Stimulated activated CD4-positive, alpha-beta T cell treated with anti-CD3 and anti-CD28 coated beads, TNF-alpha, amount 100 ng/mL, for 48 hours (primary cell): ENCODE data around the gene HLA-DRB1.
"Not testable (repeated sequence)": the region's sequence is repeated elsewhere in the genome, so short reads cannot be mapped to it uniquely, and the experiment has no call there.

ENCODE experiments used
- DNase-seq, 3 donors: peaks; one replicate each; pipeline ENCODE4 v3.0.0-alpha.2; 2020; ENCODE audit warnings: low read depth in 3 of 3

The HLA-DRB1 gene

GRCh38 chr6:32562940-32563339, 26.7 kb downstream of the HLA-DRB1 start:
- DNase-seq = no peak

- no peak for DNase-seq
Observed at GRCh38 chr6:32559747-32560146, 29.9 kb downstream of the HLA-DRB1 start.

GRCh38 chr6:32558426-32559057, 31.1 kb downstream of the HLA-DRB1 start:
- DNase-seq = no peak

GRCh38 chr6:32554116-32554965, 35.3 kb downstream of the HLA-DRB1 start:
- no peak for DNase-seq

GRCh38 chr6:32553037-32553742, 36.5 kb downstream of the HLA-DRB1 start:
- DNase-seq = no peak

DNA sequence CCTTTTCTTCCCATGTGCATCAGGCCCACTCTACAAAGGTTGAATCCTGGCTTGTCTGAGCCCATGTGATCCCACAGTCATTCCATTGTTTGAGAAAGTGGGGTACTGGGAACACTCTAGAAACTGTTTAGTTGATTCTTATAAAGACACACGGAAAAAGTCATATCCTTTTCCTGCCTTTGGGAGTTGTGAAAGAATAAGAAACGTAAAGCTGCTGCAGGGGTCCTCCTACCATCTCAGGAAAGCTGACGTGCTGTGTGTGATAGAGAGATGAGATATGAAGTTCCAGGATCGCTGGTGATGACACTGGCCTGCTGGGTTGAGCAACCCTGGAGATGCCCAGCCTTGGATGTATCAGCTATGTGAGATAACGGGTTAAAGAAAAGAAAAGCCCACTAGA, 38.2 kb downstream of the HLA-DRB1 start:
- DNase-seq = no peak

DNA sequence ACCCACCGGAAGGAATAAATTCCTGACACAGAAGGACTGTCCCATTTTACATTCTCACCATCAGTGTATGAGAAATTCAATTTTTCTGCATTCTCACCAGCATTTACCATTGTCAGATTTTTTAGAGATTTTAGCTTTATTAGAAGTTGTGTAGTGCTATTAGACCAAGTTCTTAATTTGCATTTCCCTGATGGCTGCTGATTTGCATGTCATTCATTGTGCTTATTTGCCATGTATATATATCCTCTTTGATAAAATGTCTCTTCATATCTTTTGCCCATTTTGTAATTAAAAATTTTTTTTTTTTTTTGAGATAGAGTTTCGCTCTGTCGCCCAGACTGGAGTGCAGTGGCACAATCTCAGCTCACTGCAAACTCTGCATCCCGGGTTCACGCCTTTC, 49.8 kb downstream of the HLA-DRB1 start:
- no peak for DNase-seq

- DNase-seq = not testable (repeated sequence)
Observed at GRCh38 chr6:32530431-32530793, 59.2 kb downstream of the HLA-DRB1 start.

DNA sequence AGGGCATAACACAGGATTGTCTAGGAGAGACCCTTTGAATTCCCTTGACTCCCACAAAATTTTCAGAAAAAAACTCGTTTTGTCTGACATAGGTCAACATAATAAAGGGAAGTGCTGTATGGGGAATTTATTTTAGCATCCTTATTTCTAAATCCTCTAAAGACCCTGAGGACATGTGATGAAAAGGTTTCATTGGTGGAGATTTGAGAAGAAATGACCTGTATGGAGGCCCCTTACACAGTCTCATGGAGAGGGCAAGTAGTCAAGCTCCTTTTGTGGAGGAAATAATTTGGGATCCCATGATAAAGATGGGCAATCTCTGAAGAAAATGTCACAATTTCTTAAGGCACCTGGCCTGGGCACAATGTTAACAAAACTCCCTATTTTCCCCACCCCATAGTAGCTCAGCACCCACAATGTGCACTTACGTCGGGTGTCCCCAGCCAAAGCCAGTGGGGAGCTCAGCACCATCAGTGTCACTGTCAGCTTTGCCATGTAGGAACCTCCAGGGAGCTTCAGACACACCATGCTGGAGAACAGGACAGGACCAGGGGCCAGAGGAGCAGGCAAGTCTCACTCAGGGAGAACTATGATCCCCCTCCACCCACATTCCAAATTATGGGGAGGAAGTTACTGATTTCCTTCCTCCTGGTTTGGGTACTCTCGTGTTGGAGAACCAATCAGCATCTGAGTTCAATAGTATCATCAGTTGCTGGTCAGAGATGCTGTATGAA, 59.8 kb downstream of the HLA-DRB1 start, which contains the start of gene HLA-DRB5:
Gene HLA-DRB5, minus strand, starts transcription at position 591 of the 734 bp plus-strand sequence. Its CDS starts 63 bp downstream, at position 528.
- DNase-seq = peak in 1 of 3 donors; percentile 1
